NCI-H82 treated with DMSO at 0.1 percent for 48 hours (cell line): Measurements from ENCODE around the gene HECA.
"Not testable (repeated sequence)": the region's sequence is repeated elsewhere in the genome, so short reads cannot be mapped to it uniquely, and the experiment has no call there.

Experiments used
- DNase-seq: peaks from one replicate; lab custom pipeline; 2025; ENCODE audit not compliant: unreplicated experiment; lab: John Stamatoyannopoulos, UW

HECA gene

GRCh38 chr6:139134817-139135577 is at the start of gene HECA:
HECA (plus strand) TSS chr6:139135080; CDS start chr6:139135397, 317 bp downstream.
- peak; percentile 64 for DNase-seq

- no peak for DNase-seq
These were observed 43.1 kb upstream of the HECA start for GRCh38 chr6:139091826-139092225.

GRCh38 chr6:139099984-139100383 is 34.9 kb upstream of the HECA start:
- DNase-seq, result no peak

- no peak for DNase-seq
These were observed 27.8 kb upstream of the HECA start for GRCh38 chr6:139107051-139107450.

GRCh38 chr6:139108378-139108777 is 26.5 kb upstream of the HECA start:
- no peak for DNase-seq

- peak; percentile 17 for DNase-seq
These were observed 25.3 kb upstream of the HECA start for GRCh38 chr6:139109558-139109957.

- no peak for DNase-seq
These were observed 22.7 kb upstream of the HECA start for GRCh38 chr6:139112146-139112545.

- no peak for DNase-seq
These were observed 22.3 kb upstream of the HECA start for GRCh38 chr6:139112561-139112960.

- no peak for DNase-seq
These were observed 20.1 kb upstream of the HECA start for GRCh38 chr6:139114746-139115145.

GRCh38 chr6:139115989-139116758 is 18.7 kb upstream of the HECA start:
- no peak for DNase-seq

GRCh38 chr6:139117734-139118133 is 17.1 kb upstream of the HECA start:
- no peak for DNase-seq

- no peak for DNase-seq
These were observed 15.3 kb upstream of the HECA start for GRCh38 chr6:139119552-139119951.

- not testable (repeated sequence) for DNase-seq
These were observed 12.1 kb upstream of the HECA start for GRCh38 chr6:139122823-139123222.

GRCh38 chr6:139124887-139125672 is 9.8 kb upstream of the HECA start:
- no peak for DNase-seq

GRCh38 chr6:139126255-139126654 is 8.6 kb upstream of the HECA start:
- DNase-seq, result no peak

- no peak for DNase-seq
These were observed 7.9 kb upstream of the HECA start for GRCh38 chr6:139126931-139127330.

- DNase-seq, result no peak
These were observed 5.6 kb upstream of the HECA start for GRCh38 chr6:139129284-139129683.

GRCh38 chr6:139131736-139132280 is 3.1 kb upstream of the HECA start:
- no peak for DNase-seq

GRCh38 chr6:139133262-139134063 is 1.4 kb upstream of the HECA start:
- no peak for DNase-seq

- DNase-seq, result no peak
These were observed 850 bp upstream of the HECA start for GRCh38 chr6:139134064-139134395.
